MCF 10A (cell line): ENCODE data around the gene WNT7B. TPM values are rescaled to one million over a fixed set of nuclear protein-coding genes. Genes with fewer than 3 reads are reported as not detected.

Experiments
- BruUV-seq: library from RNA; stranded (reverse); fragments of 400-500 nt; replicated peaks from 2 replicates; lab custom pipeline; 2021; lab: Mats Ljungman, UMichigan
- CTCF ChIA-PET: fragments of 300-600 bp; sonication (Branson Sonifier 250); formaldehyde crosslinking; extraction: SDS; loops from one replicate; lab custom pipeline; 2021; ENCODE audit warnings: antibody characterized with exemption, inconsistent platforms; lab: Yijun Ruan, JAX
- POLR2A ChIA-PET: fragments of 300-600, 350-650 bp; sonication (Branson Sonifier 250); formaldehyde crosslinking; extraction: SDS; loops from one replicate; lab custom pipeline; 2020; ENCODE audit warnings: antibody characterized with exemption, inconsistent platforms; lab: Yijun Ruan, JAX
- DNase-seq: peaks from one replicate; pipeline ENCODE4 v3.0.0-alpha.2; 2018; ENCODE audit not compliant: unreplicated experiment
- H3K27ac Mint-ChIP-seq: one replicate; pipeline ENCODE4 v1.8.0; 2022; ENCODE audit warnings: mild to moderate bottlenecking, low read depth, mixed read lengths; ENCODE audit not compliant: unreplicated experiment
- H3K27me3 Mint-ChIP-seq: one replicate; pipeline ENCODE4 v1.8.0; 2022; ENCODE audit warnings: mixed read lengths; ENCODE audit not compliant: insufficient read depth, unreplicated experiment
- H3K36me3 Mint-ChIP-seq: one replicate; pipeline ENCODE4 v1.8.0; 2022; ENCODE audit warnings: mild to moderate bottlenecking, moderate library complexity, mixed read lengths; ENCODE audit not compliant: insufficient read depth, unreplicated experiment
- H3K4me1 Mint-ChIP-seq: one replicate; pipeline ENCODE4 v1.8.0; 2022; ENCODE audit warnings: mixed read lengths; ENCODE audit not compliant: insufficient read depth, unreplicated experiment
- H3K4me3 Mint-ChIP-seq: one replicate; pipeline ENCODE4 v1.8.0; 2022; ENCODE audit warnings: mild to moderate bottlenecking, moderate library complexity, mixed read lengths; ENCODE audit not compliant: unreplicated experiment
- H3K9me3 Mint-ChIP-seq: one replicate; pipeline ENCODE4 v1.8.0; 2022; ENCODE audit warnings: mixed read lengths; ENCODE audit not compliant: unreplicated experiment
- CTCF ChIP-seq: fragments of 200-600 bp; IDR thresholded peaks from one replicate; pipeline ENCODE4 v1.8.0; 2022; ENCODE audit warnings: antibody characterized with exemption, mild to moderate bottlenecking; ENCODE audit not compliant: unreplicated experiment
- intact Hi-C: fragments of 100-400 bp; cut with micrococcal nuclease; formaldehyde crosslinking; loops from 2 replicates; pipeline ENCODE4 v1.14.1; 2022
- total RNA-seq: library from RNA; stranded (reverse); gene quantifications from 2 replicates; pipeline ENCODE4 v1.2.3, GENCODE V29; 2022

Gene WNT7B
- total RNA-seq, 1 experiment from 2014 or later = 0.28 TPM

DNA sequence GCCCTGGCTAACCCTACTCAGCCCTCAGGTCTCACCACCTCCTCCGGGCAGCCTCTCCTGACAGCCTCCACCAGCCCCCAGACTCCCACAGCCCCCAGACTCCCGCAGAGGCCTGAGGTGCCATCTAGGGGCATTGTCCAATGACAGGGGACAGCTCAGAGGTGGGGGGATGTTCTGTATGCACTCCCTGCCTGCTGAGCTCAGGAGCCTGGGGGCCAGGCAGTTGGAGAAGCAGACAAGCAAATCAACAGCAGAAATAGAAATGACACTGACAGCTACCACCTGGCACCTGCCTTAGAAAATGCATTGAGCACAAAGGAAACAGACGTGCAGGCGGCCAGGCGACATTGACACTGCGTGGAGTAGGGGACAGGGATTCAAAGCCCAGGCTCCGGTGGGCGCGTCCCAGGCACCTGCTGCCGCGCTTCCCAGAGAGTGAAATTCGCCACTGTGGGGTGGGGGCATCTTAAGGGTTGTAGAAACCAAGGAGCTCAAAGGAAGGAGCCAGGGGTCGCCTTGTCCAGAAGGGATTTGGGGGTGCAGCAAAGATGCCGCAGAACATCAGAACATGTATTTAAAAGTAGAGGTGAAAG is 22.5 kb upstream of the WNT7B start:
- BruUV-seq = no TSS peak
- CTCF ChIA-PET = interaction anchor here (1.1 kb wide), 1 partner anchor 117 kb away, joined by 6 read pairs; no protein-coding TSS in a partner anchor

GRCh38 chr22:45998638-45999378 is 21.8 kb upstream of the WNT7B start:
- Mint-ChIP-seq H3K36me3 (peaks cover 7% of the 10 kb centered on the region), H3K27ac (no peak overlapping the region), H3K27me3 (no peaks in the 10 kb centered on the region), H3K9me3 (no peaks in the 10 kb centered on the region), H3K4me3 (no peak overlapping the region), H3K4me1 (no peaks in the 10 kb centered on the region)
- ChIA-PET CTCF (interaction anchor here (1.1 kb wide), 2 partner anchors 8 to 118 kb away, joined by 6 read pairs; no protein-coding TSS in a partner anchor), POLR2A (interaction anchor here (0.6 kb wide), 1 partner anchor 46 kb away, joined by 3 read pairs; no protein-coding TSS in a partner anchor)
- no peak for DNase-seq
- no peak for TF ChIP-seq CTCF
- BruUV-seq = no TSS peak
- intact Hi-C loops = no loop called here

More for the DNA sequence above, 22.5 kb upstream of the WNT7B start:
- Mint-ChIP-seq H3K36me3 (peaks cover 7% of the 10 kb centered on the region), H3K27me3 (no peaks in the 10 kb centered on the region), H3K4me3 (no peak overlapping the region), H3K27ac (no peak overlapping the region), H3K4me1 (no peaks in the 10 kb centered on the region), H3K9me3 (no peaks in the 10 kb centered on the region)
- no peak for TF ChIP-seq CTCF
- DNase-seq = no peak
- POLR2A ChIA-PET = interaction anchor here (0.6 kb wide), 1 partner anchor 46 kb away, joined by 3 read pairs; no protein-coding TSS in a partner anchor
- intact Hi-C loops = no loop called here

- Mint-ChIP-seq H3K9me3 (peaks cover 7% of the 10 kb centered on the region), H3K36me3 (peaks cover 7% of the 10 kb centered on the region), H3K4me1 (no peaks in the 10 kb centered on the region), H3K27ac (no peak overlapping the region), H3K27me3 (no peaks in the 10 kb centered on the region), H3K4me3 (no peak overlapping the region)
- no peak for DNase-seq
- POLR2A ChIA-PET = no interaction called here
- intact Hi-C loops = no loop called here
- CTCF ChIA-PET = interaction anchor here (0.7 to 4.6 kb wide), 4 partner anchors 8 to 353 kb away, joined by 3 to 55 read pairs (median 4); no protein-coding TSS in a partner anchor
- no peak for TF ChIP-seq CTCF
- no TSS peak for BruUV-seq
Measured at GRCh38 chr22:45997777-45998637, 21.0 kb upstream of the WNT7B start.
